Kidney (tissue), 14 donors: ENCODE results near the gene MPO. TPM values are rescaled to one million over a fixed set of nuclear protein-coding genes. Genes with fewer than 3 reads are reported as not detected.

Experiments used
- DNase-seq, 5 donors: peaks; one replicate each; pipeline ENCODE4 v3.0.0-alpha.2; 2013 to 2020
- FAIRE-seq: peaks from 2 replicates; lab custom pipeline; 2012; peaks lifted over from hg19 to GRCh38; lab: Jason Lieb, UNC
- H3K27ac ChIP-seq, 2 donors: one replicate each; pipeline ENCODE4 v1.7.0; 2013; ENCODE audit warnings: low read depth in 2 of 2, low read length in 2 of 2, inconsistent platforms in 1 of 2
- H3K27me3 ChIP-seq: one replicate; pipeline ENCODE4 v1.7.1; 2013; ENCODE audit warnings: low read length, inconsistent platforms; ENCODE audit not compliant: control insufficient read depth, insufficient read depth
- H3K36me3 ChIP-seq, 3 donors: one replicate each; pipeline versions ENCODE4 v1.7.0 to v1.7.1; 2013; ENCODE audit warnings: low read length in 3 of 3, control low read depth in 1 of 3, inconsistent platforms in 1 of 3; ENCODE audit not compliant: insufficient read depth in 3 of 3, control insufficient read depth in 2 of 3
- H3K4me1 ChIP-seq, 3 donors: one replicate each; pipeline versions ENCODE4 v1.7.0 to v1.7.1; 2013; ENCODE audit warnings: low read length in 3 of 3, inconsistent platforms in 1 of 3, low read depth in 1 of 3; ENCODE audit not compliant: control insufficient read depth in 2 of 3, insufficient read depth in 2 of 3
- H3K4me3 ChIP-seq, 3 donors: one replicate each; pipeline versions ENCODE4 v1.7.0 to v1.8.1; 2013; ENCODE audit warnings: low read length in 3 of 3, control low read depth in 1 of 3, inconsistent platforms in 1 of 3
- H3K9ac ChIP-seq, 3 donors: one replicate each; pipeline versions ENCODE4 v1.7.0 to v1.7.1; 2013; ENCODE audit warnings: low read length in 3 of 3, control low read depth in 1 of 3, inconsistent platforms in 1 of 3
- H3K9me3 ChIP-seq, 3 donors: one replicate each; pipeline versions ENCODE4 v1.7.0 to v1.7.1; 2013; ENCODE audit warnings: low read length in 3 of 3, control low read depth in 1 of 3, inconsistent platforms in 1 of 3; ENCODE audit not compliant: control insufficient read depth in 2 of 3, insufficient read depth in 1 of 3
- intact Hi-C: fragments of 100-400 bp; cut with DNase I; formaldehyde crosslinking; loops from one replicate; pipeline ENCODE4 v1.11.1; 2022
- polyA plus RNA-seq: library from polyadenylated mRNA; stranded (reverse); fragments of 350-450 nt; fragmentation: Illumina TruSeq; extraction: RNeasy Lipid Tissue Mini Kit (QIAGEN cat#74804); gene quantifications from one replicate; pipeline ENCODE4 v1.2.3, GENCODE V29; 2014; ENCODE audit warnings: low read depth, low replicate concordance; ENCODE audit not compliant: insufficient read depth
- total RNA-seq: library from RNA; stranded (reverse); fragmentation: NEBNext Ultra II Directional; extraction: Animal tissue kit (Norgen Biotek cat#: 25700); gene quantifications from one replicate; pipeline ENCODE4 v1.2.1, GENCODE V29; 2021
- TF ChIP-seq, protein P1 (sequence below): IDR thresholded peaks from 3 replicates; pipeline ENCODE4 v1.5.1; 2012; ENCODE audit warnings: mild to moderate bottlenecking, moderate library complexity, borderline replicate concordance; ENCODE audit not compliant: insufficient read depth; ENCODE audit errors: extremely low read depth
- donor health status: control.
- donor health status: control.
- donor health status: control.
- donor health status: control.
- donor health status: control.
- donor health status: DM: yes; HTN: yes; CAD: no.
- donor health status: Normal renal cell carcinoma (clear cell type).

The MPO gene
- total and polyA plus RNA-seq, 2 donors from 2014 or later, result 0.47 TPM; not detected in 1

DNA sequence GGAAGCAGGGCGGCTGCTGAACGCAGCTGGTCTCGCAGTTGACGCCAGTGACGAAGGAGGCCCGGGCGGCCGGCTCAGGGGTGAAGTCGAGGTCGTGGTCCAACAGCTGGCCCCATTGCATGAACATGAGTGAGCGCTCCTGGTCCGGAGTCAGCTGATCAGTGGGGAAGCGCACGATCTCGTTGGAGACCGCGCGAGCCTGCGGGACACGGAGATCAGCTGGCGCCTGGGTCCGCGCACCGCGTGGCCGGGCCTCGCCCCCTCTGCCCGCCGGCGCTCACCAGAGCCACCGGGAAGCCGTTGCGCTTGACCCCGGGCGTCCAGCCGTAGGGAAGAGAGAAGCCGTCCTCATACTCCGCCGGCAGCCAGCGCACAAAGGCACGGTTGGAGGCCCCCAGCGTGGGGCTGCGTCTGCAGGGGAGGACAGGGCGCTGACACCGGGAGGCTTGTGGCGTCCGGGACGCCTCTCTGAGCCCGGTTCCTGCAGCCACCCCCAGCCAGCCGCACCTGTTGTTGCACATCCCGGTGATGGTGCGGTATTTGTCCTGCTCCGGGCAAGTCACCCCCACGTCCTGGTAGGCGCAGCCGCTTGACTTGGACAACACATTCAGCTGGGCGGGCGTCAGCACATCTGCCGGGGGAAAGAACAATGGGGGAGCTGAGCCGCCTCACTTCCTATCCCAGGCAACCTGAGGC lies 1.6 kb downstream of the MPO start:
- H3K9ac ChIP-seq, result no peak overlapping the region
- H3K27me3 ChIP-seq, result no peaks in the 10 kb centered on the region
- no peak for FAIRE-seq
- peak overlapping the region in 1 of 3 donors; percentile 29 for H3K4me3 ChIP-seq
- H3K9me3 ChIP-seq, result no peaks in the 10 kb centered on the region
- intact Hi-C loops, result no loop called here
- no peaks in the 10 kb centered on the region for H3K4me1 ChIP-seq
- no peak overlapping the region for H3K27ac ChIP-seq
- TF ChIP-seq, protein P1, sequence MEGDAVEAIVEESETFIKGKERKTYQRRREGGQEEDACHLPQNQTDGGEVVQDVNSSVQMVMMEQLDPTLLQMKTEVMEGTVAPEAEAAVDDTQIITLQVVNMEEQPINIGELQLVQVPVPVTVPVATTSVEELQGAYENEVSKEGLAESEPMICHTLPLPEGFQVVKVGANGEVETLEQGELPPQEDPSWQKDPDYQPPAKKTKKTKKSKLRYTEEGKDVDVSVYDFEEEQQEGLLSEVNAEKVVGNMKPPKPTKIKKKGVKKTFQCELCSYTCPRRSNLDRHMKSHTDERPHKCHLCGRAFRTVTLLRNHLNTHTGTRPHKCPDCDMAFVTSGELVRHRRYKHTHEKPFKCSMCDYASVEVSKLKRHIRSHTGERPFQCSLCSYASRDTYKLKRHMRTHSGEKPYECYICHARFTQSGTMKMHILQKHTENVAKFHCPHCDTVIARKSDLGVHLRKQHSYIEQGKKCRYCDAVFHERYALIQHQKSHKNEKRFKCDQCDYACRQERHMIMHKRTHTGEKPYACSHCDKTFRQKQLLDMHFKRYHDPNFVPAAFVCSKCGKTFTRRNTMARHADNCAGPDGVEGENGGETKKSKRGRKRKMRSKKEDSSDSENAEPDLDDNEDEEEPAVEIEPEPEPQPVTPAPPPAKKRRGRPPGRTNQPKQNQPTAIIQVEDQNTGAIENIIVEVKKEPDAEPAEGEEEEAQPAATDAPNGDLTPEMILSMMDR, result no peak
- H3K36me3 ChIP-seq, result no peaks in the 10 kb centered on the region
- DNase-seq, result peak; percentile 66 to 87 (median 77)

DNA sequence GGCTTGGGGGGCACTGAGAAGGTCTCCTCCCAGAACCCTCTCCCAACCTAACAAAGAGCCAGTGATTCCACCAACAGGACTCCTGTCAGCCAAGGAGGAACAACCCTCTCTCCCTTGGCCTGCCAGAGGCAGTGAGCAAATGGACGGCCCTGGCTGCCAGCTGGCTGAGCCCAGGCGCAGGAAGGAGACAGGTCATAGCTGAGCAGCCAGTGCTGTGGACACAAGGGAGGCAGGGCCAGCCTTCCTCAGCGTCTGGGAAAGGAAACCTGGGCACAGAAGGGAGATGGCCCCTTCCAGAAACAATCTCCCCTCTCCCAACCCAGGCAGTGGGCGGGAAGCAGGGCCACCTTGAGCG lies 2.1 kb downstream of the MPO start:
- Histone ChIP-seq H3K27me3 (no peaks in the 10 kb centered on the region), H3K36me3 (no peaks in the 10 kb centered on the region), H3K9ac (no peak overlapping the region), H3K9me3 (no peaks in the 10 kb centered on the region), H3K4me1 (no peaks in the 10 kb centered on the region), H3K27ac (no peak overlapping the region), H3K4me3 (peak overlapping the region in 1 of 3 donors; percentile 29)
- no peak for FAIRE-seq
- TF ChIP-seq, protein P1, result no peak
- intact Hi-C loops, result no loop called here
- DNase-seq, result no peak

DNA sequence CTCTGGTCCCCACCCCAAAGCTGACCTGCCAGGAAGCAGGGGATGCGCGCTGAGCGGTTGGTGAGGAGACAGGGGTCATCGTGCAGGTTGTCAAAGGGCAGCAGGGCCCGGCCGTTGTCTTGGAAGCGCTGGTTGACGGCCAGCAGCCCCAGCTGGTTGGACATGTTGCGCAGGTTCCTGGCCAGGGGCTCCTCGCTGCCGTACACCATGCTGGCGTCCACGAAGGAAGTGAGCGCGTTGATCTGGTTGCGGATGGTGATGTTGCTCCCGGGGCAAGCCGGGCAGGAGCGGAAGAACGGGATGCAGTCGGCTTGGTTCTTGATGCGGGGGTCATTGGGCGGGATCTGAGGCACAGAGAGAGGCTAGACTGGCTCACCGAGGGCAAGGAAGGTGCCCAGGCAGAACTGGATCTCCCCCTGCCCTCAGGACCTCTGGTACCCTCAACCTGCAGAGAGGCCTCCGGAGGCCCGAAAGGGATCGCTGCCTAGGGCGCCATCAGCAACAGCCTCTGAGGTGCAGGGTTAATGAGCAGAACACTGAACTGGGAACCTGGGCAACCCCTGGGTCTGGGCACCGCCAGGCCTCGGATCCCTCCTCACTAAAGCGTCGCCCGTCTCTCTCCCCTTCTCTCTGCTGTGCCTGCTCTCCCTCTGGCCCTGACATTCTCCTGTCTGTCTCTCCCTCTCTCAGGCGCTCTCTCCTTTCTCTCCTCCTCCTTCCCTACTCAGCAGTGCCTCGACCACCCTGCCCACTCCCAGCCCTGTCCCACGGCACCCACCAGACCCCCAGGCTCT lies 2.7 kb downstream of the MPO start:
- Histone ChIP-seq H3K4me1 (no peaks in the 10 kb centered on the region), H3K36me3 (no peaks in the 10 kb centered on the region), H3K27ac (no peak overlapping the region), H3K27me3 (no peaks in the 10 kb centered on the region), H3K9ac (no peak overlapping the region), H3K4me3 (no peak overlapping the region), H3K9me3 (no peaks in the 10 kb centered on the region)
- intact Hi-C loops, result no loop called here
- FAIRE-seq, result no peak
- TF ChIP-seq, protein P1, result no peak
- peak in 1 of 5 donors; percentile 53 for DNase-seq
